ENCODE results near the gene DTX2. TPM values are rescaled to one million over a fixed set of nuclear protein-coding genes. Genes with fewer than 3 reads are reported as not detected.
A peak's percentile ranks its signal among the peaks of the same experiment; 100 is the strongest.
"Not testable (repeated sequence)": the region's sequence is repeated elsewhere in the genome, so short reads cannot be mapped to it uniquely, and the experiment has no call there.

Gene DTX2
- total and polyA plus RNA-seq, 8 donors = 20.0 to 252 (median 41.9) TPM

DNA sequence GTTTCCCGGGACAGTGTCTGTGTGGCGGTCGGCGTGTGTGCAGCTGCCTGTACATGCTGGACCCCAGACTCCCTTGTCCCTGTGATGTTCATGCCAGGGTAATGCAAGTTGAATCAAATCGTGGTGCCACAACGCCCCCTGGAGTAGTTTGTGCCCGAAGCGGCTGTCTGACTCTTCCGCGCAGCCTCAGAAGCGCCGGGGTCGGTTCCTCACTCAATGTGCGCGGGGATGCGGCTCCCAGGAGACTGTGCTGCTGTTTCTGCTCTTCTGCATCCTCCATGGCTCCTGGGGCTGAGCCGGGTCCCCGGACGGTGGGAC, 38.4 kb downstream of the DTX2 start:
- H3K36me3 ChIP-seq = peaks cover 17 to 36% (median 34%) of the 10 kb centered on the region in 4 donors
- intact Hi-C loops (cut with DNase I; ENCODE audit: low total_unique reads); H3K9me3 ChIP-seq; H3K27me3 ChIP-seq; H3K4me1 ChIP-seq; H3K4me3 ChIP-seq; H3K27ac ChIP-seq; DNase-seq: not testable (repeated sequence)
- WGBS, 5 donors = 60 to 78% (median 67%) methylated on average over 1 to 8 of the region's 19 CpGs; no CpG with 5 or more reads in 2 of the 5 donors

DNA sequence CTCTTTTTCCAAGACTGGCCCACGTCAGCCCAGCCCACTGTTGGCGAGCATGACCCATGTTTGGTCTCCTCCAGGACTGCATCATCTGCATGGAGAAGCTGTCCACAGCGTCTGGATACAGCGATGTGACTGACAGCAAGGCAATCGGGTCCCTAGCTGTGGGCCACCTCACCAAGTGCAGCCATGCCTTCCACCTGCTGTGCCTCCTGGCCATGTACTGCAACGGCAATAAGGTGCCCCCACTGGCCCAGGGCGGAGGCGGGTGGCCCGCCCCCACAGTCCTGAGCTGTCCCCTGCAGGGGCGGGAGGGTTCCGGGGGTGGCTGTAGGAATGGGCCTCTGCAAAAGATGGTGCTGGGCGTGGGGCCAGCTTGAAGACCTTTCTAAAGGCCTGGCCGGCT, 40.7 kb downstream of the DTX2 start:
- intact Hi-C loops (cut with DNase I; ENCODE audit: low total_unique reads); H3K27me3 ChIP-seq; H3K27ac ChIP-seq; H3K9me3 ChIP-seq; H3K4me1 ChIP-seq; H3K4me3 ChIP-seq: not testable (repeated sequence)
- 45 to 82% (median 76%) methylated on average over 4 to 13 of the region's 13 CpGs for WGBS, 5 donors
- H3K36me3 ChIP-seq = peaks cover 24 to 59% (median 58%) of the 10 kb centered on the region in 4 donors
- peak in 1 of 2 donors; percentile 1 for DNase-seq

DNA sequence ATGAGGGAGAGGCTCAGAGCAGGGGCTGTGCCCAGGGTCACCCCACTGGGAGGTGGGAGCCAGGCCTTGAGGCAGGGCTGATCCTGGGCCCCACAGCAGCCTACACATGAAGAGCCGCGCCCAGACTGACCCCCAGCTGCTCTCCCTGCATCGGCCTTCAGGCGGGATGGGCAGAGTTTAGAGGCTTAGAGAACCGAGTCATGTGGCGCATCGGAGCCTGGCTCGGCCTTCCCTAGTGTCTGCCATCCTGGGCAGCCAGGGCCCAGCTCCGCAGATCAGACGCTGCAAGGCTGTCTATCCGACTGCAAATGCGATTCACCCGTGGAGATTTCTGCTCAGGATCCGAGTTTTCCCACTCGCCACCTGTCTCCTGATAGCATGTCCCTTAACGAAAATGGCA, 41.3 kb downstream of the DTX2 start:
- H3K4me3 ChIP-seq; H3K27me3 ChIP-seq; H3K27ac ChIP-seq; intact Hi-C loops (cut with DNase I; ENCODE audit: low total_unique reads); H3K4me1 ChIP-seq; H3K9me3 ChIP-seq: not testable (repeated sequence)
- peak in 1 of 2 donors; percentile 0 for DNase-seq
- peaks cover 24 to 64% (median 63%) of the 10 kb centered on the region in 4 donors for H3K36me3 ChIP-seq
- WGBS, 5 donors = 89 to 95% (median 89%) methylated on average over 7 to 16 of the region's 16 CpGs; no CpG with 5 or more reads in 1 of the 5 donors

DNA sequence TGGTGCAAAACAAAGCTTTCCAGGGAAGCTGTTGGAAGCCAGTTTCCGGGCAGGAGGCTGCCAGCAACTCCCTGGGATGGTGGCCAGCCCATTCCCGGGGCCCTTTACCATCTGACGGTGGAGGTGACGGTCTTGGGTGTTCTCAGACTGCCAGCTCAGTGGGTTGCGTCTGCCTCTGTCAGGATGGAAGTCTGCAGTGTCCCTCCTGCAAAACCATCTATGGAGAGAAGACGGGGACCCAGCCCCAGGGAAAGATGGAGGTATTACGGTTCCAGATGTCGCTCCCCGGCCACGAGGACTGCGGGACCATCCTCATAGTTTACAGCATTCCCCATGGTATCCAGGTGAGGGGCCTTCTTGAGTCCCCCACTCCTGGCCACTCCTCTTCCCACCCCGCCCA, 41.7 kb downstream of the DTX2 start:
- H3K27ac ChIP-seq; intact Hi-C loops (cut with DNase I; ENCODE audit: low total_unique reads); H3K4me1 ChIP-seq; H3K27me3 ChIP-seq; H3K4me3 ChIP-seq; H3K9me3 ChIP-seq: not testable (repeated sequence)
- DNase-seq = peak in 1 of 2 donors; percentile 0
- peaks cover 24 to 64% (median 64%) of the 10 kb centered on the region in 4 donors for H3K36me3 ChIP-seq
- 88 to 94% (median 92%) methylated on average over 11 to 12 of the region's 12 CpGs; no CpG with 5 or more reads in 1 of the 5 donors for WGBS, 5 donors

DNA sequence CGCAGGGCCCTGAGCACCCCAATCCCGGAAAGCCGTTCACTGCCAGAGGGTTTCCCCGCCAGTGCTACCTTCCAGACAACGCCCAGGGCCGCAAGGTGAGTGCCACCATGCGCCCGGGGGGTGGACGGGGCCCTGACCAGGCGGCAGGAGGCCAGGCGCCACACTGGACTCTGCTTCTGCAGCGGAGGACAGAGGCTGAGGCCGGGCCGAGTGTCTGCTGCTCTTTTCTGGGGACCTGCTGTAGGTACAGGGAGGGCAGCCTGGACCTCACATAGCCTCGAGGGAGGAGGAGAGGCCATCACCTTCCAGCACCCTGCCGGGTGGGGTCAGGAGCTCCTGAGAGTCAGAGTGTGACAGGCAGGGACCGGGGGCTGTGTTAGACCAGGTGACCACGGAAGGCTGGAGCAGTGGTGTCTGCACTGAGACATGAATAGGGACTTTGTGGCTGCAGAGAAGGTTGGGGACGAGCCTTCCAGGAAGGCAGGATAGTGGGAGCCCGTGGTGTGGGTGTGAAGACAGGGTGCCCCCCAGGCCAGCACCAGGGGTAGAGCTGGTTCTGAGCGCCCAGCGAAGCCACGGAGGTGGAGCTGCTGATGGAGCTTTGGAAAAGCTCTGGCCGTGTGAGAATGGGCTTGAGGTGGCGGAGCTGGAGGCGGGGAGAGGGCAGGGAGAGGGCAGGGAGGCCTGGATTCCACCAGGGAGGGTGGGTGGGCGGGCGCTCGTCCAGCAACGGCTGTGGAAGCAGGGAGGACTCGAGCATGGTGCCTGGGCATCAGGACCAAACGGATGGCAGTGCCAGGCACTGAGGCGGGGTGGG, 43.0 kb downstream of the DTX2 start:
- H3K9me3 ChIP-seq; H3K27ac ChIP-seq; intact Hi-C loops (cut with DNase I; ENCODE audit: low total_unique reads); DNase-seq; H3K4me3 ChIP-seq; H3K27me3 ChIP-seq; H3K4me1 ChIP-seq: not testable (repeated sequence)
- H3K36me3 ChIP-seq = peaks cover 24 to 64% (median 64%) of the 10 kb centered on the region in 4 donors
- WGBS, 5 donors = 82 to 86% (median 84%) methylated on average over 13 to 23 of the region's 33 CpGs

DNA sequence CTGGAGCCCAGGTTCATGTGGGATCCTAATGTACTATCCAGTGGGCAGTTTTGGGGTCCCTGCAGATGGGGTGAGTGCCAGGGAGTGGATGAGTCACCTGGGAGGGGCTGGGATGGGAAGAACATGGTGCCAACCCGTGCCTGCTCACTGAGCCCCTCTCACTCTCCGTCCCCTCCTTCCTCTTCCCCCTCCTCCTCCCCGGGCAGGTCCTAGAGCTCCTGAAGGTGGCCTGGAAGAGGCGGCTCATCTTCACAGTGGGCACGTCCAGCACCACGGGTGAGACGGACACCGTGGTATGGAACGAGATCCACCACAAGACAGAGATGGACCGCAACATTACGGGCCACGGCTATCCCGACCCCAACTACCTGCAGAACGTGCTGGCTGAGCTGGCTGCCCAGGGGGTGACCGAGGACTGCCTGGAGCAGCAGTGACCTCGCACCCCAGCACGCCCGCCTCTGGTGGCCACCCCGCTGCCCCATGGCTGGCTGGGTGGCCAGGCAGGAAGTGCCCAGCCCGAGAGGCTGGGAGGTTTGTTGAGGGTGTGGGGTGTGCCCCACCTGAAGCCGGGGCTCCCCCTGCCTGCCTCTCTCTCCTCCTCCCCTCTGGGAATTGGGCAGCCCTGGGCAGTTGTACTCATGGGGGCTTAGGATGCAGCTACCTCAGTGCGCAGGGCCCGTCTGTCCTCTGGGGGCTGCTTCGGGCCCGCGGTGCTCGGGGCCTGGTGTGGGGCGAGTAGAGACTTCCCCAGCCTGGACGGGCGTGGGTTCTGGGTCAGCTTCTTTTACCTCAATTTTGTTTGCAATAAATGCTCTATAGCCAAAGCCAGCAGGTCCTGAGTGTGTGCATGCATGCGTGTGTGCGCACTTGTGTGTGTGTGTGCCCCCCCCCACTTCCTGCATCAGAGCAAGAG, 43.9 kb downstream of the DTX2 start:
- TF ChIP-seq POLR2AphosphoS5 (IDR thresholded peaks at IDR 0.05) (no peak), EP300 (IDR thresholded peaks at IDR 0.05) (no peak), POLR2A (IDR thresholded peaks at IDR 0.05) (no peak)
- TF ChIP-seq, protein P1, sequence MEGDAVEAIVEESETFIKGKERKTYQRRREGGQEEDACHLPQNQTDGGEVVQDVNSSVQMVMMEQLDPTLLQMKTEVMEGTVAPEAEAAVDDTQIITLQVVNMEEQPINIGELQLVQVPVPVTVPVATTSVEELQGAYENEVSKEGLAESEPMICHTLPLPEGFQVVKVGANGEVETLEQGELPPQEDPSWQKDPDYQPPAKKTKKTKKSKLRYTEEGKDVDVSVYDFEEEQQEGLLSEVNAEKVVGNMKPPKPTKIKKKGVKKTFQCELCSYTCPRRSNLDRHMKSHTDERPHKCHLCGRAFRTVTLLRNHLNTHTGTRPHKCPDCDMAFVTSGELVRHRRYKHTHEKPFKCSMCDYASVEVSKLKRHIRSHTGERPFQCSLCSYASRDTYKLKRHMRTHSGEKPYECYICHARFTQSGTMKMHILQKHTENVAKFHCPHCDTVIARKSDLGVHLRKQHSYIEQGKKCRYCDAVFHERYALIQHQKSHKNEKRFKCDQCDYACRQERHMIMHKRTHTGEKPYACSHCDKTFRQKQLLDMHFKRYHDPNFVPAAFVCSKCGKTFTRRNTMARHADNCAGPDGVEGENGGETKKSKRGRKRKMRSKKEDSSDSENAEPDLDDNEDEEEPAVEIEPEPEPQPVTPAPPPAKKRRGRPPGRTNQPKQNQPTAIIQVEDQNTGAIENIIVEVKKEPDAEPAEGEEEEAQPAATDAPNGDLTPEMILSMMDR (IDR thresholded peaks at IDR 0.05) = no peak
- H3K27me3 ChIP-seq = no peaks in the 10 kb centered on the region
- H3K27ac ChIP-seq = no peak overlapping the region
- WGBS, 5 donors = 84 to 90% (median 89%) methylated on average over 18 to 32 of the region's 32 CpGs
- DNase-seq = peak in 1 of 2 donors; percentile 9
- intact Hi-C loops (cut with DNase I; ENCODE audit: low total_unique reads) = no loop called here
- no peaks in the 10 kb centered on the region for H3K9me3 ChIP-seq
- peaks cover 24 to 64% (median 64%) of the 10 kb centered on the region in 4 donors for H3K36me3 ChIP-seq
- H3K4me1 ChIP-seq = peaks cover 7 to 11% (median 10%) of the 10 kb centered on the region in 4 donors
- H3K4me3 ChIP-seq = no peak overlapping the region

Measured in stomach (tissue), 9 donors.